Globus pallidus (tissue), 1 donor: ENCODE results near the gene LRRC41.
"Not testable (repeated sequence)": the region's sequence is repeated elsewhere in the genome, so short reads cannot be mapped to it uniquely, and the experiment has no call there.

ENCODE experiments used
- DNase-seq: peaks from one replicate; pipeline ENCODE4 v3.0.0-alpha.2; 2015; ENCODE audit warnings: low spot score

Gene LRRC41

GRCh38 chr1:46325285-46326076, 22.1 kb upstream of the LRRC41 start:
- not testable (repeated sequence) for DNase-seq

GRCh38 chr1:46322191-46322590, 18.8 kb upstream of the LRRC41 start:
- not testable (repeated sequence) for DNase-seq

- DNase-seq: not testable (repeated sequence)
Measured at GRCh38 chr1:46319960-46320914, 16.8 kb upstream of the LRRC41 start.

GRCh38 chr1:46319301-46319700, 15.9 kb upstream of the LRRC41 start:
- DNase-seq: not testable (repeated sequence)

GRCh38 chr1:46317323-46317722, 13.9 kb upstream of the LRRC41 start:
- no peak for DNase-seq

GRCh38 chr1:46315669-46316403, 12.4 kb upstream of the LRRC41 start:
- no peak for DNase-seq

- no peak for DNase-seq
Measured at GRCh38 chr1:46310321-46310720, 6.9 kb upstream of the LRRC41 start.

- DNase-seq: no peak
Measured at GRCh38 chr1:46309401-46310159, 6.2 kb upstream of the LRRC41 start.

- DNase-seq: no peak
Measured at GRCh38 chr1:46306159-46306530, 2.7 kb upstream of the LRRC41 start.

GRCh38 chr1:46303872-46304326, 483 bp upstream of the LRRC41 start:
- no peak for DNase-seq

GRCh38 chr1:46302641-46303037, 777 bp downstream of the LRRC41 start:
- DNase-seq: no peak

GRCh38 chr1:46301808-46302640, 1.4 kb downstream of the LRRC41 start:
- DNase-seq: peak; percentile 40

- DNase-seq: no peak
Measured at GRCh38 chr1:46301406-46301807, 2.0 kb downstream of the LRRC41 start.

- no peak for DNase-seq
Measured at GRCh38 chr1:46300673-46301405, 2.6 kb downstream of the LRRC41 start.

GRCh38 chr1:46298387-46298786, 5.0 kb downstream of the LRRC41 start:
- no peak for DNase-seq

GRCh38 chr1:46295306-46295705, 8.1 kb downstream of the LRRC41 start:
- no peak for DNase-seq

- no peak for DNase-seq
Measured at GRCh38 chr1:46289976-46290375, 13.4 kb downstream of the LRRC41 start.

- DNase-seq: no peak
Measured at GRCh38 chr1:46289134-46289494, 14.3 kb downstream of the LRRC41 start.

- DNase-seq: no peak
Measured at GRCh38 chr1:46288485-46289133, 14.8 kb downstream of the LRRC41 start.
